Hematopoietic multipotent progenitor cell treated with erythropoietin and hydrocortisone succinate and interleukin-3 and kit ligand, for 15 days (in vitro differentiated cells): ENCODE measurements around the gene GLS.
"Not testable (repeated sequence)": the region's sequence is repeated elsewhere in the genome, so short reads cannot be mapped to it uniquely, and the experiment has no call there.

ENCODE experiments used
- DNase-seq: peaks from one replicate; pipeline ENCODE4 v3.0.0-alpha.2; 2015; ENCODE audit warnings: low spot score

The GLS gene

GRCh38 chr2:190935054-190935453 is 54.4 kb downstream of the GLS start:
- no peak for DNase-seq

DNA sequence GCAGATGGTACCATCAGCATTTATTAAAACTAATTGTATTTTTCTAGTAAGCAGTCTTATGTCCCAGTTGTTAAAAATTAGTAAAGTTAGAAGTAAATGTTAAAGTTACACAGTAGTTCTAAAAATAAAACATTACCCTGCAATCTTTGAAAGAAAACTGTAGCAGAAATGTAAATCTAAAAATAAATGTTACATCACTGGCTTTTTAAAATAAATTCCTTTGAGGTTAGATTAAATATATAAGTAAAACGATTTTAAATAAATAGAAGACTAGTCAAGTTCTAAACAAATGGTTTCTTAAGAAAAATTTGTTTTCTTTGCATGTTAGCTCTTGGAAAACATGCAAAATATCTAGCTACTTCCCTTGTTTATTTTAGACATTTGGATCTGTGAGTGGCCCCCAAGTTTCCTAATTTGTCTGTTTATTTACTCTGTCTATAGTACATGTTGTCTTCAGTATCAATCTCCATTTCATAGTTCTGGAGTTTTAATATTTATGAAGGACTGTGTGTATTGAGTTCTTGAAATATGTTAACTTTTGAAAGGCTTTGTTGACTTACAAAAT is 58.2 kb downstream of the GLS start:
- DNase-seq = no peak

- no peak for DNase-seq
Measured at GRCh38 chr2:190940454-190940853, 59.8 kb downstream of the GLS start.

DNA sequence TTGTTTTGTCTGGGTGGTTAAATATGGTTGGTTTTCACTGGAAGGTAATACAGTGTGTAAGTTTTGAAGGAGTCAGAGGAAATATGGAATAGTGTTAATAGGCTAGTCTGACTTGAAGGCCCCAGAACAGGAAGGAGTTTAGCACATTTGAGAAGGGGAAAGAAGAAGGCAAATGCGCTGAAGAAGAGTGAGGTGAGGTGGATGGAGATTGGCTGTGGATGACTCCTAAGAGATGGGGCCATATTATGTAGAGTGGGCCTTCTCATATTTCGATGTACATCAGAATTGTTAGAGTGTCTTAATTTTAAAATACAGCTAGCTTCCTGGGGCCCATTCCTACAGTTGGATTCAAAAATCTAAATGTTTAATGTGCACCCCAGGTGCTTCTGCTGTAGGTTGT is 61.0 kb downstream of the GLS start:
- DNase-seq = no peak

GRCh38 chr2:190942697-190943096 is 62.1 kb downstream of the GLS start:
- DNase-seq = no peak

DNA sequence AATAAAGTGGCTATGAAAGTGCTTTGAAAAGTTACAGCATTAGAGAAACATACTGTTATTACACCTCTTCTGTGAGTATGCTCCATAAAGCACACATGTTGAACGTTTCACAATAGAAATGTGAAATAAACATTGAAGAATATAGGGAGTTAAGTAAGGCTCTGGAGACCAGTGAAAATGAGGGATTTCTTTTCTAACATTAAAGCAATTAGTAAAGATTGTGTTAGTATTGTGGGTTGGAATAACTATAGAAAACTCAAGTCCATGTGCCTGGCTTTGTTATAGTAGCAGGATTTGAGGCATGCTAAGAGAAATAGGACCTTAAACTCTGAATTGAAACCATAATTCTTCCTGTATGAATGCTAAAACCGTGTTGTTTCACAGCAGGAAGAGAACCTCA is 63.1 kb downstream of the GLS start:
- no peak for DNase-seq

- no peak for DNase-seq
Measured at GRCh38 chr2:190947141-190947540, 66.5 kb downstream of the GLS start.

- DNase-seq = no peak
Measured at GRCh38 chr2:190947711-190948251, 67.2 kb downstream of the GLS start.

DNA sequence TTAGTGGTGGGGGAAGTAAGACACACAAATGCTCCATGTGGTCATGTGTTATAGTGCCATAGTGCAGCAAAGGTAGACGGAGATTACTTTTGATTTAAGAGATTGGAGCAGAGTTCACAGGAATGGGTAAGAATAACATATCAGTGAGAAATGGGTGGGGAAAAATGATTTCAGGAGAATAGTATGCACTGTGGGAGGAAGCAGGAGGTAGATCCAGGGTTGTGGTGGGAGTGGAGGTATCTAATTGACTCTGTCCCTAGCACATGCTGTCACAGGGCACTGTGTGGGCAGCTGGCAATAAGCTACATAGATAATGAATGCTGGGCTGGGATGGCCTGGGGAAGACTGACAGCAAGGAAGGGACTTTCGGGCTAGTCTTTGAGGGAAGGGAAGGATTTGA is 68.0 kb downstream of the GLS start:
- DNase-seq = no peak

DNA sequence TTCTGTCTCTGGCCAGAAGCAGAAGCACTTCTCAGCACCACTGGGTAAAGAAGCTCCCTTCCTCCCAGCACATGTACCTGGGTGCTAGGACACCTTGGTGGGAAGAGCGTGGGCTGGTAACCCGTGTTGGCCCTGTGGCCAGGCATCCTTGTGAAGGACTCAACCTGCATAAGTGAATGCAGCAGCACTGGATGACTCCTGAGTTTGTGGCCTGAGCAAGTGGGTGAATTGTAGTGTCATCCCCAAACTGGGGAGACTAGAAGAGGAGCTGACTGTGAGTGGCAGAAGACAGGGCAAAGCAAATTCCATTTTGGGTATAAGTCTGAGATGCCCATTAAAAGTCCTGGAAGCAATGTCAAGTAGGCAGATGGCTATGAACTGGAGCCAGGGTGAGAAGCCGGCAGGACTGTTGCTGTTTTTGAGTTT is 70.0 kb downstream of the GLS start:
- no peak for DNase-seq

- no peak for DNase-seq
Measured at GRCh38 chr2:190953257-190953656, 72.6 kb downstream of the GLS start.

DNA sequence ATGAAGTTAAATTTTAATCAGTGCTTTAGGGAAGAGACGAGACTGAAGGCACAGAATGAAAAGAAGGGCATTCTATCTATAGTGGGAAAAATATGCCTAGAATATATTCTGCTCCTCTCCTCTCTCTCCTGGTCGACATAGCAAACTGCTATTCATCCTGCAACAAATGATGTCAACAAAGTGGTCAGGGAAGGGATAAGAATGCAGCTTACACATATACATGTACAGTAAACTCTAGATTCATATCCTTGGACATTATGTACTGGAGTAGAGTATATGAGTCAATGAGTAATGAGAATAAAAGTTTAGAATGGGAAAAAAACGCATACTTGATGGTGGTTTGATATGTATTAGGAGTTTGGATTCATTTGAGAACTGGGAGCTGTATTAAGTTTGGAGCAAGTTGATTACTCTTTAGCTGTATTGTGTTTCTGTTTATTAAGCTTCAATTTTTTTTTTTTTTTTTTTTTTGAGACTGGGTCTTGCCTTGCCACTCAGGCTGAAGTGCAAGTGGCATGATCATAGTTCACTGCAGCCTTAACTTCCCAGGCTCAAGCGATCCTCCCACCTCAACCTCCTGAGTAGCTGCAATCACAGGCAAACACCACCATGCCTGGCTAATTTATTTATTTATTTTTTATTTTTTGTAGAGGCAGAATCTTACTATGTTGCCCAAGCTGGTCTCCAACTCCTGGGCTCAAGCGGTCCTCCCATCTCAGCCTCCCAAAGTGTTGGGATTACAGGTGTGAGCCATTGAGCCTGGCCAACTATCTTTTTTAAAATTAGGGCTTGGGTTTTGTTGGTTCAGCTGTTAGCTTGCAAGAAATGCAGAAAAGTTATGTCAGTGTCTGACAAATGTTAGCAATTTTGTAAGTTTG is 79.5 kb downstream of the GLS start:
- DNase-seq = no peak

DNA sequence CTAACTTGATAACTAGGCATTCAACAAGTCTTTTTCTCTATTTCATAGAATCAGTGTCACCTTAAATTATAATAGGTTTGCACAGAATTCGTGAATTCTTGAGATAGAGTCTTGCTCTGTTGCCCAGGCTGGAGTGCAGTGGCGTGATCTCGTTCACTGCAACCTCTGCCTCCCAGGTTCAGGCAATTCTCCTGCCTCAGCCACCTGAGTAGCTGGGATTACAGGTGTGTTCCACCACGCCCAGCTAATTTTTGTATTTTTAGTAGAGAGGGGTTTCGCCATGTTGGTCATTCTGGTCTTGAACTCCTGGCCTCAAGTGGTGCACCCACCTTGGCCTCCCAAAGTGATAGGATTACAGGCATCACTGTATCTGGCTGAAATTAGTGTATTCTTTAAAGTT is 80.5 kb downstream of the GLS start:
- DNase-seq = not testable (repeated sequence)

GRCh38 chr2:190961918-190962487 is 81.4 kb downstream of the GLS start:
- no peak for DNase-seq

DNA sequence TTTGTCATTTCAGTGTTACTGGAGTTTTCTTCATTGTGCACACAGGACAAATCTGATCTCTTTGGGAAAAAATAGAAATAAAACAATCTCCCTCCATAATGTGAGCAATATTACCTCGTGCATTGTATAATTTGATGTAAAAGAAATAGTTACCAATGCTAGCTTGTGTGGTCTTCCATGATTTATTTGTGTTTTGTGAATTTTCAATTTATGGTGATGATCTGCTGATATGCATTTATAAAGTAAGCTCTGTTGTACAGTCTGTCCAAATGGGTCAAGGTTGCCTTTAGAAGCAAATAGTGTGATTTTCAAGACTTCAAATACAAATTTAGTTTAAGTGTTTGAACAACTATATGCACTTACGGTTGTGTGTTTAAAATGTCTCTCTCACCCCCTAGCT is 82.5 kb downstream of the GLS start:
- DNase-seq = no peak

- no peak for DNase-seq
Measured at GRCh38 chr2:190964170-190964795, 83.7 kb downstream of the GLS start.

GRCh38 chr2:190965580-190966222 is 85.1 kb downstream of the GLS start:
- no peak for DNase-seq

DNA sequence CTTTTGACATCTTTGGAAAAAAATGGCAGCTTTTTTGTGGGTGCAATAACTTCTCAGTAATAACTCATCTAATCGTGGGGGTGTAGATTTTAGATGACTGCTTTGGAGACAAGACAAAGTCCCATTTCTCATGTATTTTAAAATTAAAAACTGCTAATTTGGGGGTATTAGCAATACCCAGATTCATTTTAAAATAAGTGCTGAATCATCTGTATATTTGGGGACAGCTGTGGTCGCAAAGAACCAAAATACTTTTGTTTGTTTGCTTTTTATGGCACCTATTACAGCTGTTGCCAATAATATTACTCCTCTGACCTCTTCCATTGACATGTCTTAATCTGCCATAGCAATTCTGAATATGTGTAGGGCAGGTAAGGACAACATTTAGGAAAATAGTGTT is 87.9 kb downstream of the GLS start:
- DNase-seq = no peak

DNA sequence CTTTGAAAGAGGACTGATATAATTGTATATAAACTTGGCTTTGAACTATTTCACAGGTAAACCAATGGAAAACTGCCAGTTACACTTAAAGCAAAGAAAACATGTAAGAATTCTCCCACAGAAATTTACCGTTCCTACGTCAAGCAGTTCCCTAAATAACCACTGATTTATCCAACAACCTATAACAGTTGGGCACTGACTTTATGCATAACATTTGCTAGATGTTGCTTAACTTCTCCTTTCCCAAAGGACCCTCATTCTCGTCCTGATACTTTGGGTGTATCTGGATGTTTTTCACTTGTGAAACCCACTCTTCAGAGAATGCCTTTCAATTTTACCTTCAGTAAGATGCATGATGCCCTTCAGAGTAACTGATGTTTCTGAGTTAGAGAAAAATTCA is 89.5 kb downstream of the GLS start:
- DNase-seq = no peak

- DNase-seq = no peak
Measured at GRCh38 chr2:190970873-190971506, 90.4 kb downstream of the GLS start.

DNA sequence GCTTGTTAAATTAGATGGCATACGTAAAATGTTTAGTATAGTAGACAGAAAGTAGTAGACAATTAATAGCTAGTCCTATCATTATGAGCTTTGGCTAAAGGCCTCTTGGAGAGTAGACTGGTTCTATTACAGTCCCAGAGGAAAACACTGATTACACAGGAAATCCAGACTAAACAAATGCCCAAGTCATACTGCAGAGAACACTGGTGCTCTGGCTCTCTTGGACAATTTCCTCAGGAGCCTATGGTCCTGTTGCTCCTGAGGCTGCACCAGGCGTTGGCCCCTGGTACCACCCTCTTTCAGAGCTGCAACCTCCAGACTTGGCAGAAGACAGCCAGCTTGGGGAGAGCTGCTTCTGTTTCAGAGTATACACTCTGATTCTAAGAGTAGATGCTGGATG is 91.6 kb downstream of the GLS start:
- DNase-seq = no peak

GRCh38 chr2:190972846-190973245 is 92.2 kb downstream of the GLS start:
- no peak for DNase-seq
